IMR-90 (cell line): ENCODE data around the gene FSTL1. TPM values are rescaled to one million over a fixed set of nuclear protein-coding genes. Genes with fewer than 3 reads are reported as not detected.

Source experiments
- ATAC-seq: fragments of 200-7000 bp; cut with Tn5 transposase; 2 replicates; pipeline ENCODE4 v1.9.1; 2020; ENCODE audit warnings: low read depth, mild to moderate bottlenecking, moderate library complexity
- BruUV-seq: library from RNA; stranded (reverse); fragments of 400-500 nt; replicated peaks from 2 replicates; lab custom pipeline; 2021; lab: Mats Ljungman, UMichigan
- CTCF ChIA-PET: fragments of 300-600 bp; formaldehyde crosslinking; extraction: SDS; loops from one replicate; lab custom pipeline; 2021; ENCODE audit warnings: antibody characterized with exemption; lab: Yijun Ruan, JAX
- POLR2A ChIA-PET: fragments of 300-600 bp; sonication (Branson Sonifier 250); formaldehyde crosslinking; loops from one replicate; lab custom pipeline; 2022; ENCODE audit warnings: antibody characterized with exemption; ENCODE audit not compliant: unreplicated experiment; lab: Charles Lee
- DNase-seq: peaks from one replicate; pipeline ENCODE4 v3.0.0; 2013
- H2AFZ ChIP-seq: replicated peaks from 2 replicates; pipeline ENCODE3; 2013; ENCODE audit warnings: low read length, mild to moderate bottlenecking; ENCODE audit not compliant: poor library complexity
- H2AK5ac ChIP-seq: 2 replicates; pipeline ENCODE4 v1.6.1; 2013; ENCODE audit warnings: low read depth, low read length, inconsistent platforms
- H2AK9ac ChIP-seq: replicated peaks from 2 replicates; pipeline ENCODE3; 2013; ENCODE audit warnings: mild to moderate bottlenecking, low read depth, low read length, moderate library complexity; ENCODE audit not compliant: poor library complexity
- H2BK120ac ChIP-seq: 2 replicates; pipeline ENCODE4 v1.6.1; 2013; ENCODE audit warnings: low read depth, low read length, inconsistent platforms
- H2BK15ac ChIP-seq: 3 replicates; pipeline ENCODE4 v1.6.1; 2013; ENCODE audit warnings: low read depth, low read length, inconsistent platforms
- H2BK20ac ChIP-seq: 2 replicates; pipeline ENCODE4 v1.6.1; 2013; ENCODE audit warnings: low read depth, mild to moderate bottlenecking, inconsistent platforms, low read length, moderate library complexity
- H2BK5ac ChIP-seq: 2 replicates; pipeline ENCODE4 v1.6.1; 2013; ENCODE audit warnings: mild to moderate bottlenecking, low read depth, low read length, inconsistent platforms; ENCODE audit not compliant: poor library complexity, severe bottlenecking
- H3K14ac ChIP-seq: replicated peaks from 2 replicates; pipeline ENCODE4 v1.6.1; 2013; ENCODE audit warnings: low read depth, low read length, inconsistent platforms
- H3K18ac ChIP-seq: 2 replicates; pipeline ENCODE4 v1.6.1; 2013; ENCODE audit warnings: low read depth, low read length, control low read depth
- H3K23ac ChIP-seq: 2 replicates; pipeline ENCODE4 v1.6.1; 2013; ENCODE audit warnings: low read depth, low read length, inconsistent platforms
- H3K27ac ChIP-seq: 2 replicates; pipeline ENCODE4 v1.5.1; 2013; ENCODE audit warnings: mild to moderate bottlenecking, control low read depth, low read length; ENCODE audit not compliant: insufficient read depth
- H3K27me3 ChIP-seq: 2 replicates; pipeline ENCODE4 v1.6.1; 2013; ENCODE audit warnings: low read length; ENCODE audit not compliant: control insufficient read depth, insufficient read depth
- H3K36me3 ChIP-seq: 2 replicates; pipeline ENCODE4 v1.6.1; 2013; ENCODE audit warnings: low read length, mixed read lengths; ENCODE audit not compliant: control insufficient read depth, insufficient read depth
- H3K4ac ChIP-seq: 2 replicates; pipeline ENCODE4 v1.6.1; 2013; ENCODE audit warnings: low read depth, low read length, inconsistent platforms
- H3K4me1 ChIP-seq: 2 replicates; pipeline ENCODE4 v1.6.1; 2013; ENCODE audit warnings: low read length, mixed read lengths; ENCODE audit not compliant: control insufficient read depth, insufficient read depth
- H3K4me2 ChIP-seq: 2 replicates; pipeline ENCODE4 v1.6.1; 2013; ENCODE audit warnings: low read depth, mild to moderate bottlenecking, control low read depth, low read length, moderate library complexity
- H3K4me3 ChIP-seq: 2 replicates; pipeline ENCODE4 v1.5.1; 2013; ENCODE audit warnings: low read depth, mild to moderate bottlenecking, control low read depth, low read length, moderate library complexity; ENCODE audit not compliant: insufficient read depth
- H3K56ac ChIP-seq: 2 replicates; pipeline ENCODE4 v1.6.1; 2013; ENCODE audit warnings: low read length, inconsistent platforms; ENCODE audit not compliant: insufficient read depth; ENCODE audit errors: extremely low read depth
- H3K79me1 ChIP-seq, 2 experiments: 2 replicates each; pipeline ENCODE4 v1.6.1; 2013; ENCODE audit warnings: low read length in 2 of 2, inconsistent platforms in 1 of 2, low read depth in 1 of 2
- H3K9ac ChIP-seq: 2 replicates; pipeline ENCODE4 v1.6.1; 2013; ENCODE audit warnings: low read depth, low read length, control low read depth
- H3K9me1 ChIP-seq: 2 replicates; pipeline ENCODE4 v1.6.1; 2013; ENCODE audit warnings: low read length, inconsistent platforms; ENCODE audit not compliant: insufficient read depth
- H3K9me3 ChIP-seq: 2 replicates; pipeline ENCODE4 v1.6.1; 2013; ENCODE audit warnings: low read length; ENCODE audit not compliant: control insufficient read depth, insufficient read depth
- H4K20me1 ChIP-seq: 2 replicates; pipeline ENCODE4 v1.6.1; 2013; ENCODE audit warnings: low read length, inconsistent platforms; ENCODE audit not compliant: insufficient read depth
- H4K5ac ChIP-seq: 2 replicates; pipeline ENCODE4 v1.6.1; 2013; ENCODE audit warnings: mild to moderate bottlenecking, low read depth, low read length, control low read depth
- H4K8ac ChIP-seq, 2 experiments: 2 replicates each; pipeline ENCODE4 v1.6.1; 2013; ENCODE audit warnings: low read depth in 2 of 2, low read length in 2 of 2, control low read depth in 1 of 2, inconsistent platforms in 1 of 2
- H4K91ac ChIP-seq: 2 replicates; pipeline ENCODE4 v1.6.1; 2013; ENCODE audit warnings: low read depth, low read length, inconsistent platforms; ENCODE audit not compliant: insufficient read depth
- BHLHE40 ChIP-seq: fragments of 150-350 bp; IDR thresholded peaks from 2 replicates; pipeline ENCODE4 v1.6.1; 2016; ENCODE audit warnings: mild to moderate bottlenecking, low read depth, low read length
- CEBPB ChIP-seq: IDR thresholded peaks from 2 replicates; pipeline ENCODE4 v1.6.1; 2012; ENCODE audit warnings: low read depth, low read length, improper control_type of control experiment
- CHD1 ChIP-seq: IDR thresholded peaks from 2 replicates; pipeline ENCODE4 v1.6.1; 2012; ENCODE audit warnings: low read depth, low read length, improper control_type of control experiment
- ELK1 ChIP-seq: fragments of 150-350 bp; IDR thresholded peaks from 2 replicates; pipeline ENCODE4 v1.6.1; 2016; ENCODE audit warnings: low read depth, mild to moderate bottlenecking, low read length, moderate library complexity, borderline replicate concordance
- FOS ChIP-seq: fragments of 150-350 bp; IDR thresholded peaks from 2 replicates; pipeline ENCODE4 v1.6.1; 2016; ENCODE audit warnings: low read depth, low read length
- MAFK ChIP-seq: IDR thresholded peaks from 2 replicates; pipeline ENCODE4 v1.6.1; 2012; ENCODE audit warnings: low read depth, low read length, improper control_type of control experiment
- RFX5 ChIP-seq: IDR thresholded peaks from 2 replicates; pipeline ENCODE4 v1.8.0; 2012; ENCODE audit warnings: low read depth, mild to moderate bottlenecking, low read length, moderate library complexity
- SMC3 ChIP-seq: fragments of 150-350 bp; IDR thresholded peaks from 2 replicates; pipeline ENCODE4 v1.6.1; 2016; ENCODE audit warnings: low read depth, mild to moderate bottlenecking, antibody characterized with exemption, low read length, moderate library complexity
- WGBS, 2 experiments: methylation state at CpG; one replicate each; pipeline versions ENCODE4 v1.1.5 to v1.1.7; 2013; ENCODE audit warnings: missing lambda C conversion rate in 2 of 2; ENCODE audit not compliant: insufficient read length in 1 of 2; ENCODE audit errors: extremely low coverage in 2 of 2; 5-methylcytosine and 5-hydroxymethylcytosine counted together
- dilution Hi-C: fragments of 300-500 bp; cut with HindIII; formaldehyde crosslinking; loops from one replicate; pipeline ENCODE4 v1.14.3; 2018; ENCODE audit warnings: low sequenced_read_pairs; ENCODE audit not compliant: unreplicated experiment
- in situ Hi-C: fragments of 300-500 bp; cut with MboI; formaldehyde crosslinking; loops from 3 replicates; pipeline ENCODE4 v1.14.3; 2019; ENCODE audit warnings: low sequenced_read_pairs, inconsistent platforms, mixed read lengths
- intact Hi-C: fragments of 100-400 bp; cut with micrococcal nuclease; formaldehyde crosslinking; loops from 2 replicates; pipeline ENCODE4 v1.10.0; 2022
- polyA plus RNA-seq, 3 experiments: library from polyadenylated mRNA; depleted of rRNA; stranded (reverse); fragments of >200 nt; gene quantifications; 2 replicates each; pipeline ENCODE4 v1.2.3, GENCODE V29; 2012; ENCODE audit warnings: low replicate concordance in 1 of 3
- total RNA-seq: library from RNA; depleted of rRNA; stranded (reverse); fragments of >200 nt; gene quantifications from 2 replicates; pipeline ENCODE4 v1.2.3, GENCODE V29; 2012
- TF ChIP-seq, protein P1 (sequence below): fragments of 150-350 bp; IDR thresholded peaks from 2 replicates; pipeline ENCODE4 v1.6.1; 2017; ENCODE audit warnings: mild to moderate bottlenecking, antibody characterized with exemption, low read length, low read depth

The FSTL1 gene
- total and polyA plus RNA-seq, 2 of the 4 experiments (the other 2 are of a cell fraction): 864 to 1,642 TPM

DNA sequence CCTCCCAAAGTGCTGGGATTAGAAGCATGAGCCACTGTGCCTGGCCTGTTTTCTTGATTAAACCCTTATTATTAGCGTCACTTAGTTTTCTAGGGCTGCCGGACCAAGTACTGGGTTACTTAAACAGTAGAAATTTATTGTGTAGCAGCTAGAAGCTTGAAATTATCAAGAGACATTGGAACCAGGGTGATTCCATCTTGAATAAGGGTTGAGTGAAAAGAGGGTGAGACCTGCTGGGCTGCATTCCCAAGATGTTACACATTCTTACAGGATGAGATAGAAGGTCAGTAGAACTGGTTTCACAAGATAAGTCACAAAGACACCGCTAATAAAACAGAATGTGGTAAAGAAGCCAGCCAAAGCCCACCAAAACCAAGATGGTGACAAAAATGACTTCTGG, 18.6 kb upstream of the FSTL1 start:
- peak overlapping the region; percentile 95; the same call in 1 of the 2 replicates for H3K18ac ChIP-seq
- in situ Hi-C loops: no loop called here
- no peak overlapping the region for H2AK9ac ChIP-seq
- H2BK15ac ChIP-seq: peak overlapping the region; percentile 87; the same call in 2 of the 3 replicates
- peak overlapping the region; percentile 82 for H2BK20ac ChIP-seq
- H3K9me3 ChIP-seq: peaks cover 5% of the 10 kb centered on the region
- DNase-seq (peak; percentile 50), ATAC-seq (peak; percentile 25; the same call in 1 of the 2 replicates)
- no peak overlapping the region; the same call in 1 of the 2 replicates for H3K4me2 ChIP-seq
- ChIA-PET CTCF (interaction anchor here (0.6 kb wide), 1 partner anchor 288 kb away, joined by 3 read pairs; no protein-coding TSS in a partner anchor), POLR2A (no interaction called here)
- H3K4me1 ChIP-seq: peaks cover 24% of the 10 kb centered on the region
- H2BK5ac ChIP-seq: peak overlapping the region; percentile 84
- dilution Hi-C loops: no loop called here
- H3K27me3 ChIP-seq: no peaks in the 10 kb centered on the region
- peaks cover 0 to 10% of the 10 kb centered on the region in 2 experiments; a peak in 2 of 4 replicates for H3K79me1 ChIP-seq
- TF ChIP-seq CEBPB (peak; percentile 37; the same call in 1 of the 2 replicates), MAFK (no peak), ELK1 (no peak), RFX5 (no peak), CHD1 (no peak), SMC3 (no peak), BHLHE40 (no peak), FOS (no peak)
- TF ChIP-seq, protein P1, sequence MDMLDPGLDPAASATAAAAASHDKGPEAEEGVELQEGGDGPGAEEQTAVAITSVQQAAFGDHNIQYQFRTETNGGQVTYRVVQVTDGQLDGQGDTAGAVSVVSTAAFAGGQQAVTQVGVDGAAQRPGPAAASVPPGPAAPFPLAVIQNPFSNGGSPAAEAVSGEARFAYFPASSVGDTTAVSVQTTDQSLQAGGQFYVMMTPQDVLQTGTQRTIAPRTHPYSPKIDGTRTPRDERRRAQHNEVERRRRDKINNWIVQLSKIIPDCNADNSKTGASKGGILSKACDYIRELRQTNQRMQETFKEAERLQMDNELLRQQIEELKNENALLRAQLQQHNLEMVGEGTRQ: no peak
- H3K56ac ChIP-seq: peak overlapping the region; percentile 73; the same call in 1 of the 2 replicates
- no peaks in the 10 kb centered on the region for H4K20me1 ChIP-seq
- H4K5ac ChIP-seq: peak overlapping the region; percentile 25; the same call in 1 of the 2 replicates
- intact Hi-C loops: no loop called here
- no peaks in the 10 kb centered on the region for H3K36me3 ChIP-seq
- 0 out of 2 replicates have a peak overlapping the region, but pooled peaks have one; percentile 92 for H2AK5ac ChIP-seq
- BruUV-seq: no TSS peak
- H2BK120ac ChIP-seq: peak overlapping the region; percentile 92
- no peak overlapping the region for H2AFZ ChIP-seq
- H3K27ac ChIP-seq: peak overlapping the region; percentile 32; the same call in 1 of the 2 replicates
- peak overlapping the region; percentile 93 for H3K4ac ChIP-seq
- H3K9ac ChIP-seq: no peak overlapping the region
- 100% methylated on average over 1 of the region's 3 CpGs; no CpG with 5 or more reads in 1 of the 2 experiments for WGBS, 2 experiments
- peak overlapping the region; percentile 85 for H4K91ac ChIP-seq
- peak overlapping the region; percentile 79 to 85 for H4K8ac ChIP-seq
- H3K14ac ChIP-seq: peak overlapping the region; percentile 80
- peaks cover 9% of the 10 kb centered on the region for H3K9me1 ChIP-seq
- peak overlapping the region; percentile 97; the same call in 1 of the 2 replicates for H3K23ac ChIP-seq
- H3K4me3 ChIP-seq: no peak overlapping the region
